ENCODE data around the gene HGS.

DNA sequence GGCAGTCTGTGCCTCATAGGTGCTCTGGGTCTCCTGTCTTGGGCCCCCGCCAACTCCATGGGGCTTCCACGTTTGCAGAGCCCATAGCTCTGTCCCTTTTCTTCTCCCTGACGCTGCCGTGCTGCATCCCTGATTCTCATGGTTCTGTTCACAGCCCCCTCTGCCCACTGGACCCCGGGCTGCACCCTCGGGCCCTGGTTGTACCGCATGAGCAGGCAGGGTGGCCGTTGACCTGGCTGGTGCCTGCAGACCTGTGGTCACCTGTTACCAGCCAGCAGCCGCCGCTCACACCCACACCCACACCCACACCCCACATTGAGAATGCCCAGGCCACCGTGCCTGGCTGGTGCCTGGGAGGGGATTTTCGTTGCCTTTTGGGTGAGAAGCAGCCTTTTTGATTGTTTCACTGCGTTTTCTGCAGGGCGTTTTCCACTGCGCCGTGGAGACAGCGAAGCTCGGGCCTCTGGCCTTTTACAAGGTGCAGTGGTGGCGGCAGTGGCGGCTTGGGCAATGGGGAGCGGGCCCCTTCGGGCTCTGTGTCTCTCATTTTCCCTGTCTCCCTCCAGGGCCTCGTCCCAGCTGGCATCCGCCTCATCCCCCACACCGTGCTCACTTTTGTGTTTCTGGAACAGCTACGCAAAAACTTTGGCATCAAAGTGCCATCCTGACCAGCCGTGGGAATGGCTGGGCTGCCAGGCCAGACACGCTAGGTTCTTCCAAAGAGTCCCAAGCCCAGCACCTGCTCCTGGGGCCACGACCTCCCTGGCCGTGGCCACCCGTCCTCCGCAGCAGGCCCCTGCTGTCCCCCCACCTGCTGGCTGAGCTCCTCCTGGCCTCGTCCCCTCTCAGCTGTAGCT lies 35.8 kb downstream of the HGS start:
- TF ChIP-seq, protein P1, sequence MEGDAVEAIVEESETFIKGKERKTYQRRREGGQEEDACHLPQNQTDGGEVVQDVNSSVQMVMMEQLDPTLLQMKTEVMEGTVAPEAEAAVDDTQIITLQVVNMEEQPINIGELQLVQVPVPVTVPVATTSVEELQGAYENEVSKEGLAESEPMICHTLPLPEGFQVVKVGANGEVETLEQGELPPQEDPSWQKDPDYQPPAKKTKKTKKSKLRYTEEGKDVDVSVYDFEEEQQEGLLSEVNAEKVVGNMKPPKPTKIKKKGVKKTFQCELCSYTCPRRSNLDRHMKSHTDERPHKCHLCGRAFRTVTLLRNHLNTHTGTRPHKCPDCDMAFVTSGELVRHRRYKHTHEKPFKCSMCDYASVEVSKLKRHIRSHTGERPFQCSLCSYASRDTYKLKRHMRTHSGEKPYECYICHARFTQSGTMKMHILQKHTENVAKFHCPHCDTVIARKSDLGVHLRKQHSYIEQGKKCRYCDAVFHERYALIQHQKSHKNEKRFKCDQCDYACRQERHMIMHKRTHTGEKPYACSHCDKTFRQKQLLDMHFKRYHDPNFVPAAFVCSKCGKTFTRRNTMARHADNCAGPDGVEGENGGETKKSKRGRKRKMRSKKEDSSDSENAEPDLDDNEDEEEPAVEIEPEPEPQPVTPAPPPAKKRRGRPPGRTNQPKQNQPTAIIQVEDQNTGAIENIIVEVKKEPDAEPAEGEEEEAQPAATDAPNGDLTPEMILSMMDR (IDR thresholded peaks at IDR 0.05), result no peak
- no peak for TF ChIP-seq POLR2A (IDR thresholded peaks at IDR 0.05)

All from body of pancreas (tissue), 4 donors.